ENCODE data around the gene ANAPC4.

Gene ANAPC4

DNA sequence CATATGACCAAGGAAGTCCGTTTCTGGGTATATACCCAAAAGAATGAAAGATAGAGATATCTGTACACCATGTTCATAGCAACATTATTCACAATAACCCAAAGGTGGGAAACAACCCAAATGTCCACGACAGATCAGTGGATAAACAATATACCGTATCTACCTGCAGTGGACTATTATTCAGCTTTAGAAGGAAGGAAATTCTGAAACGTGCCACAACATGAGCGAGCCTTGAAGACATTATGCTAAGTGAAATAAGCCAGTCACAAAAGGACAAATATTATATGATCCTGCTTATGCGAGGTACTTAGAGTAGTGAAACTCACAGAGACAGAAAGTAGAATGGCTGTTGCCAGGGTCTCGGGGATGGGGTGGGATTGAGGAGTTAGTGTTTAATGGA is 75.0 kb downstream of the ANAPC4 start:
- Mint-ChIP-seq H3K9me3 (no peaks in the 10 kb centered on the region), H3K27me3 (peaks cover 1% of the 10 kb centered on the region), H3K36me3 (ENCODE audit: low read depth) (no peaks in the 10 kb centered on the region), H3K27ac (no peak overlapping the region), H3K4me1 (ENCODE audit: low read depth) (peaks cover 2% of the 10 kb centered on the region), H3K4me3 (no peak overlapping the region)
- intact Hi-C loops (cut with micrococcal nuclease), result no loop called here

DNA sequence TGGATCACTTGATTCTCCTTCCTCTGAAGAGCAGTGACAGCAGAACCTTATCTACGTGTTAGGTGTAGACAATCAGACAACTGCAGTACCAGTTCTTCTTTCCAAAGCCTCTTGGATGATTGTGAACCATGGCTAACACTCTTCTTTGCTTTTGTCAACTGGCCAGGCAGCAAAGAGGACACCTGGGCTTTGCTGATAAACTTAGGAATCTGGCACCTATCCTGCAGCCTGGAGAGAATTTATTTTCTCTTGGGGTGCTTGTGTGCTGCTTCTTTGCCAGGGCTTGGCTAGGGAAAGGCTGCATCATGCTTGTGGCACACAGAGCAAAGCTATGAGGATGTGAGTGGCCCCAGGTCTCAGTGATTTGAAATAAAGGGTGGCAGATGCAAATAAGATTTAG is 77.4 kb downstream of the ANAPC4 start:
- Mint-ChIP-seq H3K4me1 (ENCODE audit: low read depth) (peaks cover 6% of the 10 kb centered on the region), H3K27ac (no peak overlapping the region), H3K27me3 (peaks cover 1% of the 10 kb centered on the region), H3K4me3 (no peak overlapping the region), H3K9me3 (no peaks in the 10 kb centered on the region), H3K36me3 (ENCODE audit: low read depth) (no peaks in the 10 kb centered on the region)
- intact Hi-C loops (cut with micrococcal nuclease), result no loop called here

DNA sequence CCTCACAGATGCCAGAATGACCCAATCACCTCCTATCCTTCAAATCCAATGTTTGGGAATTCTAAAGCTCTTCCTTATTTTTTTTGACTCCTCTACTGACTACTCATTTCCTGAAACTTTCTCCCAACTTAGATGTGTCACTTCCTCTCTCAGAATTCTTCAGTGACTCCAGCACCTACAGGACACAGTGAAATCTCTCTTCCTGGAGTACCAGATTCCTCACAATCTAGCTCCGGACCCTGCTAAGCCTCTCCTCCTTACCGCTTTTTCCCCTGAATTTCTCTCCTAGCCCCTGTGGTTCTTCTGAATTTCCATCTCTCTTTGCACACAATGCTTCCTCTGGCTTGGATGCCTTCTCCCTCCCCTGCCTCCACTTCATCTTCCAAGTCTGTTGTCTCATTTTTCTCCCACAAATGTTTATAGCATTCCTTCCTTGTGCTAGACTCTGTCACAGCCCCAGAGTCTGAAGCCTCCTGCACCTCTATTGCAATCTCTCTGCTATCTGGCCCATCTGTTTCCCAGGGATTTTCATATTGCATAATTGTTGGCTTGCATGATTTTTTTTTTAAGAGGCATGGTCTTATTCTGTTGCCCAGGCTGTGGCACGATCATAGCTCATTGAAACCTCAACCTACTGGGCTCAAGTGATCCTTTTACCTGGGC is 80.1 kb downstream of the ANAPC4 start:
- Mint-ChIP-seq H3K4me3 (no peak overlapping the region), H3K27ac (no peak overlapping the region), H3K9me3 (no peaks in the 10 kb centered on the region)

DNA sequence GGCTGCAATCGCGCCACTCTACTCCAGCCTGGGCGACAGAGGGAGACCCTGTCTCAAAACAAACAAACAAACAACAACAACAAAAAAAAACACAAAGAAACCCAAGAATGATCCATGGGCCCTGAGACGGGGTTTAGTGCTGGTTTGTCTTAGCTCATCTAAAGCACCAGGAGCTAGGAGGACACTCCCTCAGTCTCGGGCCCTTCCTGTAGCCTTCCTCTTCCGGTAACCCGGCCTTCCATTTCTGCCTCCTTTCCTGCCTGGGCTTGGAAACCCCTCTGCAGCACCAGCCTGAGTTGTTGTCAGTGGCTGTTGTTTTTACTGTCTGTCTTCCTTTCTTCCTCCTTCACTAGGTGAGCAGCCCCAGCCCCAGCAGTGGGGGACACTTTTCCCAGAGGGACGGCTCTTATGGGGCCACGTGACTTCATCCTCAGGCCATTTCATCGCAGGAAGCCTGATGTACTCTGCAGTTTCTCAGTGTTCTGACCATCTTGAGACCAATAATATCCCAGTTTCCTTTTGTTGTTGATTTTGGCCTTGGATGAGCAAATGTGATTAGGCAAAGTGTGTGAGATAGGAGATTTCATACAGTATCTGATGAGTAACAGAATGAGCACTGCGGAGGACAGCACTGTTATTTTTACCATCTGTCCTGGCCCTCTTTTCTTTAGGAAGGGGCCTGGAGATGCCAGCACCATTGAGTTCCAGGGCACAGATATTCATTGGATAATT is 90.1 kb downstream of the ANAPC4 start:
- Mint-ChIP-seq H3K36me3 (ENCODE audit: low read depth) (no peaks in the 10 kb centered on the region), H3K4me1 (ENCODE audit: low read depth) (no peaks in the 10 kb centered on the region)

More for the DNA sequence above, 80.1 kb downstream of the ANAPC4 start:
- Mint-ChIP-seq H3K27me3 (peaks cover 1% of the 10 kb centered on the region), H3K4me1 (ENCODE audit: low read depth) (peaks cover 6% of the 10 kb centered on the region), H3K36me3 (ENCODE audit: low read depth) (no peaks in the 10 kb centered on the region)
- intact Hi-C loops (cut with micrococcal nuclease), result no loop called here

DNA sequence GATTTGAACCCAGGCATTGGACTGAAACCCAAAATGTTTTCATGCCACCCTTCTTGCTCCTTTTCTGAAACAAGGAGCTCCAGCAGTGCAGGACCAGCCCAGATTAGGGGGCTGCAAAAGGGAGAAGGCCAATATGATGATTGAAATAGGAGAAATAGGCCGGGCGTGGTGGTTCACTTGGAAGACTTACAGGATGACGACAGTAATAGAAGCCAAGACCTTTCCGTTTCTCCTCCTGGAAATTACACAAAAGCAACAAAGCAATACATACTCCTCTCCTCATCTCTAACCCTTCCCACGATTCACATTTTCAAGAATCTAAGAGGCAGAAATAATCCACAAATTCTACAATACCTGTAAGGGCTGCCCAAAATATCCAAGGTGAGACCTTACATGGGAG is 90.8 kb downstream of the ANAPC4 start:
- H3K4me1 Mint-ChIP-seq (ENCODE audit: low read depth), result no peaks in the 10 kb centered on the region
- H3K36me3 Mint-ChIP-seq (ENCODE audit: low read depth), result no peaks in the 10 kb centered on the region
- intact Hi-C loops (cut with micrococcal nuclease), result no loop called here
- no peak overlapping the region for H3K27ac Mint-ChIP-seq
- H3K27me3 Mint-ChIP-seq, result no peaks in the 10 kb centered on the region
- no peak overlapping the region for H3K4me3 Mint-ChIP-seq
- H3K9me3 Mint-ChIP-seq, result peaks cover 12% of the 10 kb centered on the region

More for the DNA sequence above, 90.1 kb downstream of the ANAPC4 start:
- intact Hi-C loops (cut with micrococcal nuclease), result no loop called here
- H3K27ac Mint-ChIP-seq, result no peak overlapping the region
- H3K4me3 Mint-ChIP-seq, result no peak overlapping the region
- H3K27me3 Mint-ChIP-seq, result no peaks in the 10 kb centered on the region
- H3K9me3 Mint-ChIP-seq, result peaks cover 12% of the 10 kb centered on the region

Data from dendritic cell treated with granulocyte-macrophage colony-stimulating factor and Interleukin-4, amounts not matched to agents 40 ng/mL and 50 ng/mL, for 4 days (primary cell).